SK-N-SH treated with all-trans-retinoic acid at 6 μM for 48 hours (cell line): ENCODE data around the gene SLC34A1.

ENCODE experiments used
- ATAC-seq: fragments of 200-7000 bp; cut with Tn5 transposase; 3 replicates; pipeline ENCODE4 v1.9.1; 2020; ENCODE audit warnings: mild to moderate bottlenecking, moderate library complexity
- ARNTL ChIP-seq: fragments of 450-650 bp; formaldehyde crosslinking; IDR thresholded peaks from 2 replicates; pipeline ENCODE4 v1.5.0; 2020; ENCODE audit warnings: low read depth, mild to moderate bottlenecking, moderate library complexity, borderline replicate concordance
- BACH2 ChIP-seq: fragments of 250-450 bp; sonication (Bioruptor Pico); IDR thresholded peaks from 2 replicates; pipeline ENCODE4 v1.9.0; 2021; ENCODE audit warnings: mild to moderate bottlenecking, borderline replicate concordance
- CSDC2 ChIP-seq: fragments of 250-450 bp; sonication (Bioruptor Pico); IDR thresholded peaks from 2 replicates; pipeline ENCODE4 v1.5.0; 2020; ENCODE audit warnings: mild to moderate bottlenecking, moderate library complexity
- CSRNP3 ChIP-seq: fragments of 250-450 bp; sonication (Bioruptor Pico); IDR thresholded peaks from 2 replicates; pipeline ENCODE4 v1.5.1; 2021; ENCODE audit warnings: mild to moderate bottlenecking, moderate library complexity
- ESRRG ChIP-seq: fragments of 250-450 bp; sonication (Bioruptor Pico); IDR thresholded peaks from 2 replicates; pipeline ENCODE4 v1.6.1; 2021; ENCODE audit warnings: mild to moderate bottlenecking
- GLIS3 ChIP-seq: fragments of 250-450 bp; sonication (Bioruptor Pico); IDR thresholded peaks from 2 replicates; pipeline ENCODE4 v1.5.0; 2020; ENCODE audit warnings: mild to moderate bottlenecking, moderate library complexity
- ISL1 ChIP-seq: fragments of 250-450 bp; sonication (Bioruptor Pico); IDR thresholded peaks from 2 replicates; pipeline ENCODE4 v2.1.2; 2022; ENCODE audit warnings: mild to moderate bottlenecking, moderate library complexity
- OSR1 ChIP-seq: fragments of 250-450 bp; sonication (Bioruptor Pico); IDR thresholded peaks from 2 replicates; pipeline ENCODE4 v1.8.0; 2022; ENCODE audit warnings: moderate library complexity, mild to moderate bottlenecking, inconsistent platforms
- PATZ1 ChIP-seq: fragments of 250-450 bp; sonication (Bioruptor Pico); IDR thresholded peaks from 2 replicates; pipeline ENCODE4 v1.8.0; 2020; ENCODE audit warnings: mild to moderate bottlenecking, moderate library complexity, borderline replicate concordance
- POU6F1 ChIP-seq: fragments of 250-450 bp; sonication (Bioruptor Pico); IDR thresholded peaks from 2 replicates; pipeline ENCODE4 v1.8.0; 2021; ENCODE audit warnings: low read depth, mild to moderate bottlenecking, moderate library complexity, borderline replicate concordance
- PPARA ChIP-seq: fragments of 250-450 bp; sonication (Bioruptor Pico); IDR thresholded peaks from 2 replicates; pipeline ENCODE4 v1.5.0; 2020; ENCODE audit warnings: mild to moderate bottlenecking, borderline replicate concordance
- RARB ChIP-seq: fragments of 250-450 bp; sonication (Bioruptor Pico); IDR thresholded peaks from 2 replicates; pipeline ENCODE4 v1.8.0; 2021; ENCODE audit warnings: mild to moderate bottlenecking, moderate library complexity
- SNAI2 ChIP-seq: fragments of 250-450 bp; sonication (Bioruptor Pico); IDR thresholded peaks from 2 replicates; pipeline ENCODE4 v1.5.0; 2020; ENCODE audit warnings: mild to moderate bottlenecking, moderate library complexity
- TCF4 ChIP-seq: fragments of 250-450 bp; sonication (Bioruptor Pico); IDR thresholded peaks from 2 replicates; pipeline ENCODE4 v1.8.0; 2021; ENCODE audit warnings: mild to moderate bottlenecking, moderate library complexity, borderline replicate concordance
- TOX ChIP-seq: fragments of 250-450 bp; sonication (Bioruptor Pico); IDR thresholded peaks from 2 replicates; pipeline ENCODE4 v1.8.0; 2021; ENCODE audit warnings: mild to moderate bottlenecking, moderate library complexity, borderline replicate concordance
- TSHZ2 ChIP-seq: fragments of 250-450 bp; sonication (Bioruptor Pico); IDR thresholded peaks from 2 replicates; pipeline ENCODE4 v1.5.0; 2020; ENCODE audit warnings: mild to moderate bottlenecking, moderate library complexity
- ZC3H10 ChIP-seq: fragments of 250-450 bp; sonication (Bioruptor Pico); IDR thresholded peaks from 2 replicates; pipeline ENCODE4 v1.5.1; 2021; ENCODE audit warnings: mild to moderate bottlenecking, moderate library complexity
- ZFP3 ChIP-seq: fragments of 250-450 bp; sonication (Bioruptor Pico); IDR thresholded peaks from 2 replicates; pipeline ENCODE4 v1.5.0; 2020; ENCODE audit warnings: mild to moderate bottlenecking, moderate library complexity
- ZFP30 ChIP-seq: fragments of 450-650 bp; formaldehyde crosslinking; IDR thresholded peaks from 2 replicates; pipeline ENCODE4 v1.5.0; 2022; ENCODE audit warnings: mild to moderate bottlenecking, moderate library complexity
- ZNF565 ChIP-seq: fragments of 450-650 bp; formaldehyde crosslinking; conservative IDR thresholded peaks from 2 replicates; pipeline ENCODE4 v1.5.0; 2020; ENCODE audit warnings: low read depth, mild to moderate bottlenecking, moderate library complexity
- ZNF70 ChIP-seq: fragments of 450-650 bp; formaldehyde crosslinking; IDR thresholded peaks from 2 replicates; pipeline ENCODE4 v1.5.0; 2020; ENCODE audit warnings: mild to moderate bottlenecking, moderate library complexity
- ZNF8 ChIP-seq: fragments of 450-650 bp; formaldehyde crosslinking; IDR thresholded peaks from 2 replicates; pipeline ENCODE4 v1.5.0; 2020; ENCODE audit warnings: mild to moderate bottlenecking, moderate library complexity

Gene SLC34A1

GRCh38 chr5:177396807-177397206 is 12.6 kb downstream of the SLC34A1 start:
- no peak for ATAC-seq
- TF ChIP-seq OSR1 (CRISPR knock-in tag) (no peak), GLIS3 (CRISPR knock-in tag) (no peak), TCF4 (CRISPR knock-in tag) (no peak), SNAI2 (CRISPR knock-in tag) (no peak), CSRNP3 (CRISPR knock-in tag) (no peak), ZNF565 (CRISPR knock-in tag) (no peak), ZFP3 (no peak), ZNF8 (CRISPR knock-in tag) (no peak), ARNTL (CRISPR knock-in tag) (no peak), TOX (CRISPR knock-in tag) (no peak), ISL1 (CRISPR knock-in tag) (no peak), BACH2 (CRISPR knock-in tag) (no peak), ESRRG (CRISPR knock-in tag) (no peak), CSDC2 (no peak)

- no peak for TF ChIP-seq POU6F1
- ATAC-seq, result no peak
These were observed 13.7 kb downstream of the SLC34A1 start for GRCh38 chr5:177397875-177398390.

GRCh38 chr5:177399997-177400868 is 16.0 kb downstream of the SLC34A1 start, which contains the start of gene PFN3:
TSS of gene PFN3 (minus strand) at chr5:177400661. CDS start at chr5:177400576, 85 bp downstream.
- ATAC-seq, result no peak
- no peak for TF ChIP-seq ZFP3
- no peak for TF ChIP-seq PATZ1 (CRISPR knock-in tag)
- TF ChIP-seq ISL1 (CRISPR knock-in tag), result no peak
- TF ChIP-seq CSRNP3 (CRISPR knock-in tag), result no peak
- TF ChIP-seq ZC3H10 (CRISPR knock-in tag), result no peak
- no peak for TF ChIP-seq SNAI2 (CRISPR knock-in tag)
- no peak for TF ChIP-seq ZFP30
- TF ChIP-seq RARB, result no peak
- TF ChIP-seq TSHZ2 (CRISPR knock-in tag), result no peak
- no peak for TF ChIP-seq TCF4 (CRISPR knock-in tag)
- TF ChIP-seq TOX (CRISPR knock-in tag), result no peak
- no peak for TF ChIP-seq ESRRG (CRISPR knock-in tag)
- TF ChIP-seq PPARA (CRISPR knock-in tag), result no peak
- TF ChIP-seq OSR1 (CRISPR knock-in tag), result no peak
- no peak for TF ChIP-seq BACH2 (CRISPR knock-in tag)
- TF ChIP-seq POU6F1, result no peak
- TF ChIP-seq ZNF70, result no peak
- TF ChIP-seq, all 23 proteins: peak for 0
